ENCODE results near the gene UBA52.

GRCh38 chr19:18526316-18526715 lies 45.3 kb upstream of the UBA52 start:
- TF ChIP-seq CTCF (conservative IDR thresholded peaks at IDR 0.05 in 1 of 2, IDR thresholded peaks at IDR 0.05 in 1 of 2; ENCODE audit: low read depth in 1 of 2, low read length in 2 of 2) = no peak
- no peak for TF ChIP-seq EZH2 (IDR thresholded peaks at IDR 0.05; ENCODE audit: low read length, missing control alignments)

All from fibroblast of lung (primary cell).